Lower leg skin (tissue), 3 donors: ENCODE results near the gene PIK3R3.

ENCODE experiments used
- CTCF ChIP-seq, 3 donors: fragments of 450-650 bp; IDR thresholded peaks; one replicate each; pipeline ENCODE4 v1.5.1; 2016; ENCODE audit warnings: antibody characterized with exemption in 3 of 3, mild to moderate bottlenecking in 3 of 3, moderate library complexity in 2 of 3
- POLR2A ChIP-seq, 2 donors: fragments of 450-650 bp; IDR thresholded peaks; one replicate each; pipeline ENCODE4 v1.6.1; 2016 to 2017; ENCODE audit warnings: antibody characterized with exemption in 2 of 2, mild to moderate bottlenecking in 1 of 2, moderate library complexity in 1 of 2

GRCh38 chr1:46094471-46095005, 37.9 kb downstream of the PIK3R3 start:
- TF ChIP-seq POLR2A (IDR thresholded peaks at IDR 0.05): no peak
- no peak for TF ChIP-seq CTCF (IDR thresholded peaks at IDR 0.05)
